Breast epithelium (tissue), 4 donors: ENCODE data around the gene KCTD16. TPM values are rescaled to one million over a fixed set of nuclear protein-coding genes. Genes with fewer than 3 reads are reported as not detected.

Experiments used
- DNase-seq, 2 donors: peaks; one replicate each; pipeline ENCODE4 v3.0.0-alpha.2; 2019; ENCODE audit warnings: low spot score in 2 of 2
- H3K27ac ChIP-seq, 2 donors: fragments of 200-600 bp; sonication (generic) in 1 of 2; one replicate each; pipeline ENCODE4 v1.5.1; 2016 to 2019; ENCODE audit warnings: mild to moderate bottlenecking in 1 of 2
- H3K27me3 ChIP-seq, 2 donors: fragments of 200-600 bp; sonication (generic) in 1 of 2; one replicate each; pipeline versions ENCODE4 v1.5.1 to v1.6.0; 2017 to 2019; ENCODE audit warnings: control low read depth in 1 of 2, mild to moderate bottlenecking in 1 of 2
- H3K36me3 ChIP-seq: fragments of 200-600 bp; one replicate; pipeline ENCODE4 v1.5.1; 2019
- H3K4me1 ChIP-seq, 2 donors: fragments of 200-600 bp; sonication (generic); one replicate each; pipeline ENCODE4 v1.5.1; 2016 to 2019; ENCODE audit warnings: control low read depth in 1 of 2
- H3K4me3 ChIP-seq, 3 donors: fragments of 200-600 bp; sonication (generic); 1 replicate in 2 of 3; 2 replicates in 1 of 3; pipeline ENCODE4 v1.5.1; 2016 to 2019; ENCODE audit warnings: mild to moderate bottlenecking in 3 of 3, moderate library complexity in 2 of 3
- H3K9me3 ChIP-seq, 2 donors: fragments of 200-600 bp; sonication (generic) in 1 of 2; one replicate each; pipeline ENCODE4 v1.5.1; 2016 to 2019; ENCODE audit warnings: control low read depth in 1 of 2
- POLR2A ChIP-seq: fragments of 450-650 bp; IDR thresholded peaks from one replicate; pipeline ENCODE4 v1.6.1; 2016; ENCODE audit warnings: antibody characterized with exemption, mild to moderate bottlenecking, moderate library complexity
- POLR2AphosphoS5 ChIP-seq, 3 donors: sonication (generic); formaldehyde crosslinking; IDR thresholded peaks; one replicate each; pipeline ENCODE4 v1.6.1; 2017; ENCODE audit warnings: antibody characterized with exemption in 3 of 3
- intact Hi-C: fragments of 100-400 bp; cut with DNase I; formaldehyde crosslinking; loops from one replicate; pipeline ENCODE4 v1.15.1; 2023; ENCODE audit warnings: low total_unique reads
- total RNA-seq, 3 donors: library from RNA; depleted of rRNA; stranded (reverse); fragments of >200 nt; gene quantifications; one replicate each; pipeline ENCODE4 v1.1.0, GENCODE V29; 2016
- TF ChIP-seq, protein P1 (sequence below), 3 donors: fragments of 450-650 bp; IDR thresholded peaks; one replicate each; pipeline ENCODE4 v1.5.1; 2016 to 2017; ENCODE audit warnings: antibody characterized with exemption in 3 of 3, mild to moderate bottlenecking in 3 of 3, moderate library complexity in 3 of 3

The KCTD16 gene
- total RNA-seq, 3 donors from 2014 or later = under 0.01 to 0.33 (median 0.32) TPM

GRCh38 chr5:144487207-144487606 is 316.5 kb downstream of the KCTD16 start:
- TF ChIP-seq POLR2AphosphoS5 (IDR thresholded peaks at IDR 0.05) (no peak), POLR2A (no peak)
- TF ChIP-seq, protein P1, sequence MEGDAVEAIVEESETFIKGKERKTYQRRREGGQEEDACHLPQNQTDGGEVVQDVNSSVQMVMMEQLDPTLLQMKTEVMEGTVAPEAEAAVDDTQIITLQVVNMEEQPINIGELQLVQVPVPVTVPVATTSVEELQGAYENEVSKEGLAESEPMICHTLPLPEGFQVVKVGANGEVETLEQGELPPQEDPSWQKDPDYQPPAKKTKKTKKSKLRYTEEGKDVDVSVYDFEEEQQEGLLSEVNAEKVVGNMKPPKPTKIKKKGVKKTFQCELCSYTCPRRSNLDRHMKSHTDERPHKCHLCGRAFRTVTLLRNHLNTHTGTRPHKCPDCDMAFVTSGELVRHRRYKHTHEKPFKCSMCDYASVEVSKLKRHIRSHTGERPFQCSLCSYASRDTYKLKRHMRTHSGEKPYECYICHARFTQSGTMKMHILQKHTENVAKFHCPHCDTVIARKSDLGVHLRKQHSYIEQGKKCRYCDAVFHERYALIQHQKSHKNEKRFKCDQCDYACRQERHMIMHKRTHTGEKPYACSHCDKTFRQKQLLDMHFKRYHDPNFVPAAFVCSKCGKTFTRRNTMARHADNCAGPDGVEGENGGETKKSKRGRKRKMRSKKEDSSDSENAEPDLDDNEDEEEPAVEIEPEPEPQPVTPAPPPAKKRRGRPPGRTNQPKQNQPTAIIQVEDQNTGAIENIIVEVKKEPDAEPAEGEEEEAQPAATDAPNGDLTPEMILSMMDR (IDR thresholded peaks at IDR 0.05) = no peak
- no peak for DNase-seq
- H3K27ac ChIP-seq = no peak overlapping the region
- no peaks in the 10 kb centered on the region for H3K4me1 ChIP-seq
- H3K27me3 ChIP-seq = no peaks in the 10 kb centered on the region
- no peak overlapping the region for H3K4me3 ChIP-seq
- H3K9me3 ChIP-seq = peaks cover 0 to 8% of the 10 kb centered on the region in 2 donors
- no peaks in the 10 kb centered on the region for H3K36me3 ChIP-seq
- intact Hi-C loops = no loop called here

GRCh38 chr5:144487761-144488160 is 317.1 kb downstream of the KCTD16 start:
- no peak for DNase-seq
- no peak overlapping the region for H3K27ac ChIP-seq
- TF ChIP-seq POLR2A = no peak
- TF ChIP-seq POLR2AphosphoS5 (IDR thresholded peaks at IDR 0.05) = no peak
- TF ChIP-seq, protein P1 (IDR thresholded peaks at IDR 0.05) = no peak
- peaks cover 0 to 8% of the 10 kb centered on the region in 2 donors for H3K9me3 ChIP-seq
- H3K4me3 ChIP-seq = no peak overlapping the region
- intact Hi-C loops = no loop called here
- no peaks in the 10 kb centered on the region for H3K36me3 ChIP-seq
- no peaks in the 10 kb centered on the region for H3K4me1 ChIP-seq
- no peaks in the 10 kb centered on the region for H3K27me3 ChIP-seq

- Histone ChIP-seq H3K36me3 (no peaks in the 10 kb centered on the region), H3K27ac (no peak overlapping the region), H3K4me3 (no peak overlapping the region), H3K9me3 (no peaks in the 10 kb centered on the region), H3K4me1 (no peaks in the 10 kb centered on the region), H3K27me3 (no peaks in the 10 kb centered on the region)
- TF ChIP-seq POLR2A (no peak), POLR2AphosphoS5 (IDR thresholded peaks at IDR 0.05) (no peak)
- TF ChIP-seq, protein P1 (IDR thresholded peaks at IDR 0.05) = no peak
- intact Hi-C loops = no loop called here
- DNase-seq = no peak
Measured at GRCh38 chr5:144503123-144503522, 332.4 kb downstream of the KCTD16 start.

DNA sequence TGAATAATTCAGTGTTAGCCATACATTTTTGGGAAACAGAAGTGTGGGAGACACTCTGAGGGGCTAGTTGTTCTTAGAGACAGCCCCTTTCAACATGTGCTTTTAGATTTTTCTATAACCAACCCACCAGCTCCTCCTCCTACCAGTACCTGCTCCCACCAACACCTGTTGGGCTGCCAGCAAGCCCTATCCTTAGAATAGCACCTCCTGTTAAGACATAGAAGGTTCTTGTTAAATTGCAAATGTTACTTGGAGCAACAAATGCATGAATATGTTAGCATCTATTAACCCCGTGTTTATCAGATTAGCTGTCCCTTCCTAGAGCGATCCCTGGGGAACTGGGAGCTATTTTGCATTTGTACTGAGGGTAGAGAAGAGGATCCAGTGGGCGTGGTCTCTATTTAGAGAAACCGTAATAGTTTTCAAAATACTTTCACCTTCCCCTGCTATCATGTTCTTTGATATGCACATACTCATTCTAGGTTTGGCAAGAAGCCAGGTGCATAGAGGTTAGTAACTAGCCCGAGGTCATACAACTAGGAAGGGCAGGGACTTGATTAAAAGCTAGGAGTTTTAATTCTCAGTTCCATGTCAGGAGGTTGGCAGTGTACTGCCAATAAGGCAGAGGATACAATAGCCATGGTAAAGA is 334.4 kb downstream of the KCTD16 start:
- H3K36me3 ChIP-seq = no peaks in the 10 kb centered on the region
- H3K27me3 ChIP-seq = no peaks in the 10 kb centered on the region
- no peak for DNase-seq
- no peaks in the 10 kb centered on the region for H3K9me3 ChIP-seq
- H3K27ac ChIP-seq = no peak overlapping the region
- H3K4me1 ChIP-seq = no peaks in the 10 kb centered on the region
- no peak for TF ChIP-seq POLR2AphosphoS5 (IDR thresholded peaks at IDR 0.05)
- TF ChIP-seq, protein P1 (IDR thresholded peaks at IDR 0.05) = no peak
- TF ChIP-seq POLR2A = no peak
- no peak overlapping the region for H3K4me3 ChIP-seq
- intact Hi-C loops = no loop called here

DNA sequence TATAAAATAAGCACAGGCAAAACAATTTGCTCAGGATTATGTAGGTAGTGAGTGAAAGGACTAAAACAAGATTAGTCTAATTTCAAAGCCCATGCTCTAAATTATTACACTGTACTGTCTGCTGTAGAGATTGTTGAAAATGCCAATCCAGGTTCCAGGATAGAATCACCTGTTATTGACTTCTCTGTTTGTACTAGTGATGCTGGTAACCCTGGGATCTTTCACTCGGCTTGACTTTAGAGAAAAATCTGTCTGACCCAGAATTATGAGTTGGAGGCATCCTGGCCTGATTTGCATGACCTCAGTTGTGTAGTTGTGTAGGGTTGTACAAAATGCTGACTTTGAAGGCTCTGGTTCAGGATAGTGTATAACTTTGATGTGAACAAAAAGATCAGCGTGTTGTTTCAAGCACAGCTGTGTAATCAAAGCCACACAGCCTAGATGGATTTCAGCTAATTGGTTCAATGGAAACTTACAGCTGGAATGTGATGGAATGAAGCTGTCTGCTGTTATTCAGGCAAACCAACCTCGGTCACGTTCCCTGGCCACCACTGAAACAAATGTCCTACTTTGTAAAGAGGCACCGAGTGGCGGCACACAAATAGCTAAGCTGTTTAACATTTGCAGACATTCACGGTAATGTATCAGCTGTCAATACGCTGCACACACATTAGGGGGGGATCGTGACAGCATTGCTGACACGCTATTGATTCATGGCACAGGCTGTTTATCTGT is 340.3 kb downstream of the KCTD16 start:
- DNase-seq = no peak
- Histone ChIP-seq H3K9me3 (peaks cover 0 to 8% of the 10 kb centered on the region in 2 donors), H3K27me3 (no peaks in the 10 kb centered on the region), H3K4me1 (no peaks in the 10 kb centered on the region), H3K4me3 (no peak overlapping the region), H3K27ac (no peak overlapping the region), H3K36me3 (no peaks in the 10 kb centered on the region)
- intact Hi-C loops = no loop called here
- TF ChIP-seq, protein P1 (IDR thresholded peaks at IDR 0.05) = no peak
- TF ChIP-seq POLR2A (no peak), POLR2AphosphoS5 (IDR thresholded peaks at IDR 0.05) (no peak)
